Upper lobe of right lung (tissue), 1 donor: ENCODE measurements around the gene TJP1. TPM values are rescaled to one million over a fixed set of nuclear protein-coding genes. Genes with fewer than 3 reads are reported as not detected.

Experiments used
- ATAC-seq: fragments of 200-7000 bp; cut with Tn5 transposase; one replicate; pipeline ENCODE4 v1.9.1; 2020; ENCODE audit warnings: mild to moderate bottlenecking, moderate library complexity
- DNase-seq: peaks from one replicate; pipeline ENCODE4 v3.0.0-alpha.2; 2020
- H3K27ac ChIP-seq: fragments of 200-600 bp; one replicate; pipeline ENCODE4 v1.8.0; 2022
- H3K27me3 ChIP-seq: fragments of 200-600 bp; one replicate; pipeline ENCODE4 v1.8.0; 2022; ENCODE audit warnings: mild to moderate bottlenecking
- H3K36me3 ChIP-seq: fragments of 200-600 bp; one replicate; pipeline ENCODE4 v1.8.0; 2022
- H3K4me1 ChIP-seq: fragments of 200-600 bp; one replicate; pipeline ENCODE4 v1.8.0; 2022
- H3K4me3 ChIP-seq: fragments of 200-600 bp; one replicate; pipeline ENCODE4 v1.8.0; 2022; ENCODE audit warnings: mild to moderate bottlenecking
- H3K9me3 ChIP-seq: fragments of 200-600 bp; one replicate; pipeline ENCODE4 v1.8.0; 2022
- CTCF ChIP-seq: fragments of 200-600 bp; IDR thresholded peaks from one replicate; pipeline ENCODE4 v1.8.0; 2022; ENCODE audit warnings: antibody characterized with exemption
- intact Hi-C: fragments of 100-400 bp; cut with DNase I; formaldehyde crosslinking; loops from one replicate; pipeline ENCODE4 v1.11.0; 2022
- total RNA-seq: library from RNA; stranded (reverse); fragmentation: NEBNext Ultra II Directional; extraction: Animal tissue kit (Norgen Biotek cat#: 25700); gene quantifications from one replicate; pipeline ENCODE4 v1.2.1, GENCODE V29; 2021
- donor health status: DM: no; HTN: yes; CAD: no; lungs with severe emphysema.

The TJP1 gene
- total RNA-seq, 1 donor from 2014 or later, result 147 TPM

- ATAC-seq, result no peak
- intact Hi-C loops, result no loop called here
These were observed 135.6 kb downstream of the TJP1 start for GRCh38 chr15:29686445-29687203.

GRCh38 chr15:29686079-29686425 is 136.2 kb downstream of the TJP1 start:
- no peak for TF ChIP-seq CTCF
- no peak overlapping the region for H3K27ac ChIP-seq
- no peak for DNase-seq
- no peaks in the 10 kb centered on the region for H3K36me3 ChIP-seq
- H3K9me3 ChIP-seq, result no peaks in the 10 kb centered on the region
- intact Hi-C loops, result no loop called here
- H3K27me3 ChIP-seq, result no peaks in the 10 kb centered on the region
- no peak overlapping the region for H3K4me3 ChIP-seq
- no peak for ATAC-seq
- no peaks in the 10 kb centered on the region for H3K4me1 ChIP-seq

More at GRCh38 chr15:29686445-29687203, 135.6 kb downstream of the TJP1 start:
- Histone ChIP-seq H3K36me3 (no peaks in the 10 kb centered on the region), H3K4me3 (no peak overlapping the region), H3K4me1 (no peaks in the 10 kb centered on the region), H3K27ac (no peak overlapping the region), H3K9me3 (no peaks in the 10 kb centered on the region), H3K27me3 (no peaks in the 10 kb centered on the region)
- DNase-seq, result no peak
- no peak for TF ChIP-seq CTCF

GRCh38 chr15:29685156-29686078 is 136.9 kb downstream of the TJP1 start:
- ATAC-seq (no peak), DNase-seq (no peak)
- Histone ChIP-seq H3K9me3 (no peaks in the 10 kb centered on the region), H3K27ac (no peak overlapping the region), H3K4me3 (no peak overlapping the region), H3K36me3 (no peaks in the 10 kb centered on the region), H3K27me3 (no peaks in the 10 kb centered on the region), H3K4me1 (no peaks in the 10 kb centered on the region)
- TF ChIP-seq CTCF, result no peak
- intact Hi-C loops, result no loop called here

- no peak for DNase-seq
- no peak for TF ChIP-seq CTCF
- Histone ChIP-seq H3K27ac (no peak overlapping the region), H3K27me3 (no peaks in the 10 kb centered on the region), H3K36me3 (no peaks in the 10 kb centered on the region), H3K9me3 (no peaks in the 10 kb centered on the region), H3K4me1 (no peaks in the 10 kb centered on the region), H3K4me3 (no peak overlapping the region)
- intact Hi-C loops, result no loop called here
- no peak for ATAC-seq
These were observed 139.5 kb downstream of the TJP1 start for GRCh38 chr15:29682781-29683180.

GRCh38 chr15:29682361-29682760 is 139.9 kb downstream of the TJP1 start:
- Histone ChIP-seq H3K9me3 (no peaks in the 10 kb centered on the region), H3K27ac (no peak overlapping the region), H3K27me3 (no peaks in the 10 kb centered on the region), H3K36me3 (no peaks in the 10 kb centered on the region), H3K4me3 (no peak overlapping the region), H3K4me1 (no peaks in the 10 kb centered on the region)
- intact Hi-C loops, result no loop called here
- no peak for TF ChIP-seq CTCF
- ATAC-seq (no peak), DNase-seq (no peak)
